PC-3 (cell line): ENCODE results near the gene PCNP. TPM values are rescaled to one million over a fixed set of nuclear protein-coding genes. Genes with fewer than 3 reads are reported as not detected.

Experiments
- ATAC-seq: fragments of 200-7000 bp; cut with Tn5 transposase; 2 replicates; pipeline ENCODE4 v1.9.1; 2020; ENCODE audit warnings: mild to moderate bottlenecking, moderate library complexity
- BruUV-seq: library from RNA; stranded (reverse); fragments of 400-500 nt; replicated peaks from 2 replicates; lab custom pipeline; 2021; lab: Mats Ljungman, UMichigan
- CTCF ChIA-PET: fragments of 300-600 bp; sonication (Branson Sonifier 250); formaldehyde crosslinking; loops from one replicate; lab custom pipeline; 2022; ENCODE audit warnings: antibody characterized with exemption; lab: Charles Lee
- POLR2A ChIA-PET: fragments of 300-600 bp; sonication (Branson Sonifier 250); formaldehyde crosslinking; loops from one replicate; lab custom pipeline; 2022; ENCODE audit warnings: antibody characterized with exemption; ENCODE audit not compliant: unreplicated experiment; lab: Charles Lee
- DNase-seq: peaks from one replicate; pipeline ENCODE4 v3.0.0-alpha.2; 2015
- H2AFZ ChIP-seq: fragments of 300-600 bp; sonication (generic); 2 replicates; pipeline ENCODE4 v1.6.0; 2016; ENCODE audit warnings: antibody characterized with exemption, low read length
- H3F3A ChIP-seq: fragments of 300-600 bp; sonication (generic); one replicate; pipeline ENCODE4 v1.6.0; 2017; ENCODE audit warnings: antibody characterized with exemption, low read length, control low read depth, mild to moderate bottlenecking; ENCODE audit not compliant: unreplicated experiment
- H3K27ac ChIP-seq: fragments of 300-600 bp; sonication (generic); 2 replicates; pipeline ENCODE4 v1.5.1; 2016; ENCODE audit warnings: mild to moderate bottlenecking, low read length
- H3K27me3 ChIP-seq: fragments of 300-600 bp; sonication (generic); 2 replicates; pipeline ENCODE4 v1.6.1; 2016; ENCODE audit warnings: low read length, mixed read lengths
- H3K36me3 ChIP-seq: fragments of 300-600 bp; sonication (generic); 2 replicates; pipeline ENCODE4 v1.6.1; 2016; ENCODE audit warnings: low read depth, mixed run types, low read length, mixed read lengths
- H3K4me1 ChIP-seq: fragments of 300-600 bp; sonication (generic); 2 replicates; pipeline ENCODE4 v1.5.1; 2016; ENCODE audit warnings: low read length; ENCODE audit not compliant: insufficient read depth
- H3K4me2 ChIP-seq: fragments of 300-600 bp; sonication (generic); 2 replicates; pipeline ENCODE4 v1.6.0; 2016; ENCODE audit warnings: low read length
- H3K4me3 ChIP-seq: fragments of 300-600 bp; sonication (generic); 2 replicates; pipeline ENCODE4 v1.5.1; 2016; ENCODE audit warnings: mild to moderate bottlenecking, low read length, mixed read lengths
- H3K79me2 ChIP-seq: fragments of 300-600 bp; sonication (generic); 2 replicates; pipeline ENCODE4 v1.6.1; 2017; ENCODE audit warnings: low read length, mixed read lengths
- H3K9ac ChIP-seq: fragments of 300-600 bp; sonication (generic); 2 replicates; pipeline ENCODE4 v1.6.0; 2016; ENCODE audit warnings: mild to moderate bottlenecking, low read length
- H3K9me2 ChIP-seq: fragments of 300-600 bp; sonication (generic); replicated peaks from 2 replicates; pipeline ENCODE4 v1.6.1; 2016; ENCODE audit warnings: mixed run types, low read length, mixed read lengths
- H3K9me3 ChIP-seq: fragments of 300-600 bp; sonication (generic); 2 replicates; pipeline ENCODE4 v1.6.1; 2016; ENCODE audit warnings: low read length, mixed read lengths
- H4K20me1 ChIP-seq: fragments of 300-600 bp; sonication (generic); 2 replicates; pipeline ENCODE4 v1.6.1; 2016; ENCODE audit warnings: low read length, mixed read lengths
- CTCF ChIP-seq: fragments of 300-600 bp; sonication (generic); conservative IDR thresholded peaks from 2 replicates; pipeline ENCODE4 v1.5.1; 2017; ENCODE audit warnings: antibody characterized with exemption, low read depth, mild to moderate bottlenecking, low read length
- EZH2 ChIP-seq: fragments of 300-600 bp; sonication (generic); IDR thresholded peaks from one replicate; pipeline ENCODE4 v1.6.1; 2017; ENCODE audit warnings: antibody characterized with exemption, mild to moderate bottlenecking, low read length; ENCODE audit not compliant: unreplicated experiment
- EZH2phosphoT487 ChIP-seq: fragments of 300-600 bp; sonication (generic); IDR thresholded peaks from 2 replicates; pipeline ENCODE4 v1.6.1; 2018; ENCODE audit warnings: mild to moderate bottlenecking, antibody characterized with exemption, low read length, borderline replicate concordance
- intact Hi-C: fragments of 100-400 bp; cut with micrococcal nuclease; formaldehyde crosslinking; loops from 2 replicates; pipeline ENCODE4 v1.9.0; 2023
- total RNA-seq: library from RNA; depleted of rRNA; stranded (reverse); fragments of >200 nt; gene quantifications from 2 replicates; pipeline ENCODE4 v1.2.3, GENCODE V29; 2014

The PCNP gene
- total RNA-seq, 1 experiment from 2014 or later = 71.1 TPM

- TF ChIP-seq CTCF (no peak), EZH2 (no peak), EZH2phosphoT487 (no peak)
These were observed 49.7 kb downstream of the PCNP start for GRCh38 chr3:101623656-101624055.

GRCh38 chr3:101624857-101625256, 50.9 kb downstream of the PCNP start:
- ATAC-seq (no peak), DNase-seq (no peak)
- no peaks in the 10 kb centered on the region for H3K36me3 ChIP-seq
- intact Hi-C loops = no loop called here
- no peak overlapping the region for H3K27ac ChIP-seq
- H3K4me1 ChIP-seq = no peaks in the 10 kb centered on the region
- H3K79me2 ChIP-seq = no peaks in the 10 kb centered on the region
- H3K9ac ChIP-seq = no peak overlapping the region
- no peaks in the 10 kb centered on the region for H3K27me3 ChIP-seq
- no TSS peak for BruUV-seq
- H2AFZ ChIP-seq = no peak overlapping the region
- no peak for TF ChIP-seq EZH2
- no peak for TF ChIP-seq CTCF
- no peak for TF ChIP-seq EZH2phosphoT487
- no peaks in the 10 kb centered on the region for H3K9me2 ChIP-seq
- no peaks in the 10 kb centered on the region for H3F3A ChIP-seq
- ChIA-PET CTCF (no interaction called here), POLR2A (no interaction called here)
- no peak overlapping the region for H3K4me3 ChIP-seq
- no peaks in the 10 kb centered on the region for H4K20me1 ChIP-seq
- H3K9me3 ChIP-seq = no peaks in the 10 kb centered on the region
- no peak overlapping the region for H3K4me2 ChIP-seq

More at GRCh38 chr3:101623656-101624055, 49.7 kb downstream of the PCNP start:
- no peak for DNase-seq
- Histone ChIP-seq H3K4me3 (no peak overlapping the region), H3F3A (no peaks in the 10 kb centered on the region), H3K9ac (no peak overlapping the region), H2AFZ (no peak overlapping the region), H3K4me2 (no peak overlapping the region), H3K36me3 (no peaks in the 10 kb centered on the region), H4K20me1 (no peaks in the 10 kb centered on the region), H3K4me1 (no peaks in the 10 kb centered on the region), H3K27me3 (no peaks in the 10 kb centered on the region), H3K79me2 (no peaks in the 10 kb centered on the region), H3K27ac (no peak overlapping the region), H3K9me2 (no peaks in the 10 kb centered on the region), H3K9me3 (no peaks in the 10 kb centered on the region)
- intact Hi-C loops = no loop called here
- no TSS peak for BruUV-seq
- ChIA-PET POLR2A (no interaction called here), CTCF (no interaction called here)
- no peak for ATAC-seq

GRCh38 chr3:101625879-101626278, 51.9 kb downstream of the PCNP start:
- Histone ChIP-seq H3K27ac (no peak overlapping the region), H4K20me1 (no peaks in the 10 kb centered on the region), H3K9ac (no peak overlapping the region), H3K4me2 (no peak overlapping the region), H3K9me2 (no peaks in the 10 kb centered on the region), H3K4me1 (no peaks in the 10 kb centered on the region), H3K4me3 (no peak overlapping the region), H3K36me3 (no peaks in the 10 kb centered on the region), H3K9me3 (no peaks in the 10 kb centered on the region), H3F3A (no peaks in the 10 kb centered on the region), H2AFZ (no peak overlapping the region), H3K27me3 (no peaks in the 10 kb centered on the region), H3K79me2 (no peaks in the 10 kb centered on the region)
- intact Hi-C loops = no loop called here
- POLR2A ChIA-PET = no interaction called here
- DNase-seq (no peak), ATAC-seq (no peak)
- no TSS peak for BruUV-seq
- TF ChIP-seq CTCF = no peak
- no peak for TF ChIP-seq EZH2
- no peak for TF ChIP-seq EZH2phosphoT487
- CTCF ChIA-PET = no interaction called here
